Measurements from ENCODE around the gene NEURL1. TPM values are rescaled to one million over a fixed set of nuclear protein-coding genes. Genes with fewer than 3 reads are reported as not detected.

Gene NEURL1
- total and polyA plus RNA-seq, 2 experiments from 2014 or later, result 2.3 to 4.6 TPM

DNA sequence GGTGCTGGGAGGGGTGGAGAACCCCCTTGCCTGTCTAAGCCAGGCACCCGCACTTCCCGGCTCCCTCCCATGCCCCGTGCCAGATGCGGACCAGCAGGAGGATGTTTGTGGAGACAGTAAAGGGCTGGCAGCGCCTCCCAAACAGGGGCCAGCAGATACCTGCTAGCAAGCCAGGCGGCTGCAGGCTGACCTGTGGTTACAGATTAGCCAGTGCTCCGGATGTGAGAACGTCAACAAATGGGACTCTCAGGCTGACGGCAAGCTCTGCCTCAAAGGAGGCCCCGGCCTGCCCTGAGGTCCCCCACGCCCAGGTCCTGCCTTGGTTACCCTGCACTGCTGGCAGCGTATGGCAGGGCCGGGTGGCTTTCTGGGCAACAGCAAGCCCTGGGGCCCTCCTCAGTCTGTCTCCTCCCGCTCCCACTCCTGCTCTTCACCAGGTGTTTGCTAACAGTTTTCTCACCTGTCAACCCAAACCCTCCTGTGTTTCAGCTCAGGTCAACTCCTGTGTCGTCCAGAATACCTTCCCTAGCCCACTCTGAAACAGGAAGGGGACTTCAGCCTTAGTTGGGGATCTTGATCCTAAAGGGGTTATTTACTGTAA, 85.4 kb downstream of the NEURL1 start:
- H3K36me3 ChIP-seq (replicated peaks; ENCODE audit: insufficient read depth, low read depth), result no peaks in the 10 kb centered on the region
- H3K27ac ChIP-seq, result peak overlapping the region; percentile 74
- no peaks in the 10 kb centered on the region for H3K9me3 ChIP-seq (ENCODE audit: low read depth)
- no peaks in the 10 kb centered on the region for H3K27me3 ChIP-seq
- H3K4me2 ChIP-seq, result no peak overlapping the region
- H3K9me2 ChIP-seq (replicated peaks; ENCODE audit: insufficient read depth), result no peaks in the 10 kb centered on the region
- H3K79me2 ChIP-seq, result no peaks in the 10 kb centered on the region
- TF ChIP-seq EZH2phosphoT487 (IDR thresholded peaks at IDR 0.05; ENCODE audit: low read depth, severe bottlenecking, unreplicated experiment), result no peak
- TF ChIP-seq, protein P1, sequence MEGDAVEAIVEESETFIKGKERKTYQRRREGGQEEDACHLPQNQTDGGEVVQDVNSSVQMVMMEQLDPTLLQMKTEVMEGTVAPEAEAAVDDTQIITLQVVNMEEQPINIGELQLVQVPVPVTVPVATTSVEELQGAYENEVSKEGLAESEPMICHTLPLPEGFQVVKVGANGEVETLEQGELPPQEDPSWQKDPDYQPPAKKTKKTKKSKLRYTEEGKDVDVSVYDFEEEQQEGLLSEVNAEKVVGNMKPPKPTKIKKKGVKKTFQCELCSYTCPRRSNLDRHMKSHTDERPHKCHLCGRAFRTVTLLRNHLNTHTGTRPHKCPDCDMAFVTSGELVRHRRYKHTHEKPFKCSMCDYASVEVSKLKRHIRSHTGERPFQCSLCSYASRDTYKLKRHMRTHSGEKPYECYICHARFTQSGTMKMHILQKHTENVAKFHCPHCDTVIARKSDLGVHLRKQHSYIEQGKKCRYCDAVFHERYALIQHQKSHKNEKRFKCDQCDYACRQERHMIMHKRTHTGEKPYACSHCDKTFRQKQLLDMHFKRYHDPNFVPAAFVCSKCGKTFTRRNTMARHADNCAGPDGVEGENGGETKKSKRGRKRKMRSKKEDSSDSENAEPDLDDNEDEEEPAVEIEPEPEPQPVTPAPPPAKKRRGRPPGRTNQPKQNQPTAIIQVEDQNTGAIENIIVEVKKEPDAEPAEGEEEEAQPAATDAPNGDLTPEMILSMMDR (IDR thresholded peaks at IDR 0.05; ENCODE audit: poor library complexity), result no peak
- no peak for TF ChIP-seq EZH2 (IDR thresholded peaks at IDR 0.05; ENCODE audit: borderline replicate concordance)
- H3K4me1 ChIP-seq (ENCODE audit: insufficient read depth), result peaks cover 40% of the 10 kb centered on the region
- no peaks in the 10 kb centered on the region for H4K20me1 ChIP-seq (ENCODE audit: insufficient read depth, poor library complexity, severe bottlenecking)
- no peak overlapping the region for H2AFZ ChIP-seq
- DNase-seq (ENCODE audit: low spot score), result peak; percentile 75
- 48% methylated on average over 15 of the region's 15 CpGs for WGBS (ENCODE audit: low lambda C conversion rate, missing lambda C conversion rate)
- no peak overlapping the region for H3K4me3 ChIP-seq

DNA sequence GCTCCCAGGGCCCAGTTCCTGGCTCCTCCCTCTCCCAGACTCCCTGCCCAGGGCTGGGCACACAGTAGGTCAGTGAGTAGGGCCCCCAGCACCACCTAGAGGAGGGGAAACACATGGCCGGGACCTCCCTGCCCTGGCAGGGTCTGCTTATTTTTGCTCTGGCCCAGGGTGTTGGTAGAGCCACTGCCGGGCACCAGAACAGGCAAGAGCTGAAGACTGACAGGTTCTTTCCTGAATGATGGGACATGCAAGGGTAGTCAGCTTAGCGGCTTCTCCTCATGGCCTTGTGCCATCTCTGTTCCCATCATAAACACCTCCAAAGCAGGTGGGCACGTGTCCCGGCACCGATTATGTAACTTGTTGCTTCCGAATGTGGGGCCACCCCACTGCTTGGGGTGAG, 86.5 kb downstream of the NEURL1 start:
- Histone ChIP-seq H3K9me3 (ENCODE audit: low read depth) (no peaks in the 10 kb centered on the region), H3K36me3 (replicated peaks; ENCODE audit: insufficient read depth, low read depth) (no peaks in the 10 kb centered on the region), H4K20me1 (ENCODE audit: insufficient read depth, poor library complexity, severe bottlenecking) (no peaks in the 10 kb centered on the region), H3K79me2 (no peaks in the 10 kb centered on the region), H3K4me1 (ENCODE audit: insufficient read depth) (peaks cover 29% of the 10 kb centered on the region), H3K27me3 (no peaks in the 10 kb centered on the region), H3K4me2 (no peak overlapping the region), H3K27ac (no peak overlapping the region), H3K9me2 (replicated peaks; ENCODE audit: insufficient read depth) (no peaks in the 10 kb centered on the region), H3K4me3 (no peak overlapping the region), H2AFZ (no peak overlapping the region)
- 95% methylated on average over 7 of the region's 7 CpGs for WGBS (ENCODE audit: low lambda C conversion rate, missing lambda C conversion rate)
- TF ChIP-seq EZH2 (IDR thresholded peaks at IDR 0.05; ENCODE audit: borderline replicate concordance), result no peak
- no peak for TF ChIP-seq EZH2phosphoT487 (IDR thresholded peaks at IDR 0.05; ENCODE audit: low read depth, severe bottlenecking, unreplicated experiment)
- TF ChIP-seq, protein P1 (IDR thresholded peaks at IDR 0.05; ENCODE audit: poor library complexity), result no peak
- DNase-seq (ENCODE audit: low spot score), result no peak

DNA sequence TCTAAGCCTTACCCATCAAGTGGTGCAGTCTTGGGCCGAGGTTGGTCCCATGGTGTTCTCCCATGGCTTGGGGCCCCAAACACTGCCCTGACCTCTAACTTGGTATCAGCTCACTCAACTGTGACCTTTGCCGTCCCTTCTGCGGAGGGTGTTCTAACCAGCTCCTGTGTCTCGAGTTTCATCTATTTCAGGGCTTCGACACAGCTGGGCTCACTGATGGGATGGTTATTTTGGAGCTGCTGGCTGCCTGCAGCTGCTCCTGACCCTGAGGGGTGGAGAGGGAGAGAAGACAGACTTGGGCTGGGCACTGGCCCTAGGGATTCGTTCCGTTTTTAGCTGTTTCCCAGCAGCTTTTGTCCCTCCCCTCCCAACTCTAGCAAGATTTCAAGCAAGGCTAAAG, 86.9 kb downstream of the NEURL1 start:
- no peak for DNase-seq (ENCODE audit: low spot score)
- H3K9me3 ChIP-seq (ENCODE audit: low read depth), result no peaks in the 10 kb centered on the region
- 61% methylated on average over 7 of the region's 7 CpGs for WGBS (ENCODE audit: low lambda C conversion rate, missing lambda C conversion rate)
- H3K27me3 ChIP-seq, result no peaks in the 10 kb centered on the region
- H4K20me1 ChIP-seq (ENCODE audit: insufficient read depth, poor library complexity, severe bottlenecking), result no peaks in the 10 kb centered on the region
- no peaks in the 10 kb centered on the region for H3K36me3 ChIP-seq (replicated peaks; ENCODE audit: insufficient read depth, low read depth)
- no peak overlapping the region for H3K27ac ChIP-seq
- no peak overlapping the region for H3K4me3 ChIP-seq
- no peaks in the 10 kb centered on the region for H3K79me2 ChIP-seq
- H3K9me2 ChIP-seq (replicated peaks; ENCODE audit: insufficient read depth), result no peaks in the 10 kb centered on the region
- H3K4me1 ChIP-seq (ENCODE audit: insufficient read depth), result peaks cover 24% of the 10 kb centered on the region
- no peak overlapping the region for H2AFZ ChIP-seq
- no peak overlapping the region for H3K4me2 ChIP-seq
- TF ChIP-seq, protein P1 (IDR thresholded peaks at IDR 0.05; ENCODE audit: poor library complexity), result no peak

DNA sequence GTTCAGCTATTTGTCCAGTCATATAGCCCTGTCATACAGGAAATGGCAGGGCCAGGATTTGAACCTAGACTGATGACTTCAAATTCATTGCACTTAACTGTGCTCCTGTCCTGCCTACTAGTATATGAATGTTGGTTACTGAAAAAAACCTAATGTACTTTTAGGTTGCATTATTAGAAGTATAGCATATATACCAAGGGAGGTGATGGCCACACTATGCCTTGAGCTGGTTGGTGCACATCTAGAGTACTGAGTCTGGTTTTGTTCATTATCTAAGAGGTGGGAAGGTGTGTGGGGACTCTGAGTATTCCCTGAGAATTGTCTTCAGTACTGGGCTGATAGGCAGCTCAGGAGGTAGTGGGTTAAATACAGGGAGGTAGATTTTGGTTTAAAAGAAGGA, 88.0 kb downstream of the NEURL1 start:
- Histone ChIP-seq H4K20me1 (ENCODE audit: insufficient read depth, poor library complexity, severe bottlenecking) (no peaks in the 10 kb centered on the region), H3K9me3 (ENCODE audit: low read depth) (no peaks in the 10 kb centered on the region), H3K79me2 (no peaks in the 10 kb centered on the region), H3K36me3 (replicated peaks; ENCODE audit: insufficient read depth, low read depth) (no peaks in the 10 kb centered on the region), H3K4me3 (no peak overlapping the region), H3K27ac (no peak overlapping the region), H3K4me2 (no peak overlapping the region), H3K9me2 (replicated peaks; ENCODE audit: insufficient read depth) (no peaks in the 10 kb centered on the region), H2AFZ (no peak overlapping the region), H3K27me3 (no peaks in the 10 kb centered on the region), H3K4me1 (ENCODE audit: insufficient read depth) (peaks cover 15% of the 10 kb centered on the region)
- DNase-seq (ENCODE audit: low spot score), result no peak
- no peak for TF ChIP-seq EZH2phosphoT487 (IDR thresholded peaks at IDR 0.05; ENCODE audit: low read depth, severe bottlenecking, unreplicated experiment)
- TF ChIP-seq, protein P1 (IDR thresholded peaks at IDR 0.05; ENCODE audit: poor library complexity), result no peak
- no peak for TF ChIP-seq EZH2 (IDR thresholded peaks at IDR 0.05; ENCODE audit: borderline replicate concordance)

Data from hepatocyte (in vitro differentiated cells).